SK-N-MC (cell line): ENCODE measurements around the gene KRAS.

Experiments used
- EZH2 ChIP-seq: fragments of 200-600 bp; sonication (generic); IDR thresholded peaks from one replicate; pipeline ENCODE4 v1.6.1; 2017; ENCODE audit warnings: antibody characterized with exemption
- POLR2AphosphoS5 ChIP-seq: IDR thresholded peaks from 2 replicates; pipeline ENCODE4 v1.6.1; 2012; ENCODE audit warnings: mild to moderate bottlenecking, low read depth, low read length, borderline replicate concordance

DNA sequence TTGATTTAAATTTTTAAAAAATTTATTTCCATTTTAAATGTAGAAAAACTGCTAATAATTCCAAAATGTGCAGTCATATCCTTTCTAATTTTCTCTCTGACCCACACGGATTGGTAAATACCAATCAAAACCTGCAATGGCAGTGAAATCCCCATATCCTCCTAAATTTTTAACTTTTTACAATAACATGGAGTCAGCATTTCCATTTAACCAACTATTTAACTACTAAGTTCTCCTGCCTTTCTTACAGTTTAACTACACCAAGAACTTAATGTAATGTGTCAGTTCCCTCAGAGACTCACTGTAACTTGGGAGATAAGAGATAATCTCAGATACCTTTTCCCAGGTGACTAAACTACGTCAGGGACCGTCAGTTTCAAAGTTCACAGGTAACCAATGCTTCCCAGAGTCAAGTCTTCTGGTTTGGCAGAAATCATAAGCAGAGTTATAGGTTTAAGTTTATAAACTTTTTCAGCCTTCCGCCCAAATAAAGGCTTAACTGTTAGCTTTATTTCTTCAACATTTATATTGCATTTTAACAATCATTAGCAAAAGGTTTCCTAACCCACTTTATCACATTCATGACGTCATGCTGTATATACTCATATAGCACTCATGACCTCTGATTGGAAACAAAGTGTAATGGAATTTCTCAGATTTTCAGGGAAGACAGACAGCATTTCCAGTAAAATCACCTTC lies 7.6 kb downstream of the KRAS start:
- no peak for TF ChIP-seq POLR2AphosphoS5
- TF ChIP-seq EZH2, result no peak
